ENCODE measurements around the gene TBRG4.

The TBRG4 gene

GRCh38 chr7:45143616-45144015, 32.1 kb upstream of the TBRG4 start:
- peak; percentile 39 for DNase-seq (ENCODE audit: low spot score)

GRCh38 chr7:45140827-45141226, 29.3 kb upstream of the TBRG4 start:
- DNase-seq (ENCODE audit: low spot score) = no peak

GRCh38 chr7:45138433-45139267, 27.2 kb upstream of the TBRG4 start:
- no peak for DNase-seq (ENCODE audit: low spot score)

- peak; percentile 93 for DNase-seq (ENCODE audit: low spot score)
These were observed 24.9 kb upstream of the TBRG4 start for GRCh38 chr7:45136106-45137060.

- no peak for DNase-seq (ENCODE audit: low spot score)
These were observed 22.4 kb upstream of the TBRG4 start for GRCh38 chr7:45133877-45134276.

GRCh38 chr7:45133352-45133751, 21.9 kb upstream of the TBRG4 start:
- DNase-seq (ENCODE audit: low spot score) = no peak

GRCh38 chr7:45132708-45133320, 21.3 kb upstream of the TBRG4 start:
- DNase-seq (ENCODE audit: low spot score) = no peak

GRCh38 chr7:45131891-45132290, 20.4 kb upstream of the TBRG4 start:
- DNase-seq (ENCODE audit: low spot score) = no peak

- DNase-seq (ENCODE audit: low spot score) = no peak
These were observed 19.4 kb upstream of the TBRG4 start for GRCh38 chr7:45130910-45131309.

- DNase-seq (ENCODE audit: low spot score) = no peak
These were observed 18.4 kb upstream of the TBRG4 start for GRCh38 chr7:45129906-45130305.

- DNase-seq (ENCODE audit: low spot score) = no peak
These were observed 17.8 kb upstream of the TBRG4 start for GRCh38 chr7:45129181-45129800.

GRCh38 chr7:45126920-45127319, 15.4 kb upstream of the TBRG4 start:
- no peak for DNase-seq (ENCODE audit: low spot score)

GRCh38 chr7:45126201-45126600, 14.7 kb upstream of the TBRG4 start:
- no peak for DNase-seq (ENCODE audit: low spot score)

- no peak for DNase-seq (ENCODE audit: low spot score)
These were observed 13.9 kb upstream of the TBRG4 start for GRCh38 chr7:45125193-45125904.

GRCh38 chr7:45123913-45124710, 12.6 kb upstream of the TBRG4 start:
- DNase-seq (ENCODE audit: low spot score) = no peak

GRCh38 chr7:45122975-45123860, 11.7 kb upstream of the TBRG4 start:
- DNase-seq (ENCODE audit: low spot score) = no peak

- no peak for DNase-seq (ENCODE audit: low spot score)
These were observed 8.1 kb upstream of the TBRG4 start for GRCh38 chr7:45119550-45119949.

GRCh38 chr7:45118889-45119331, 7.4 kb upstream of the TBRG4 start:
- no peak for DNase-seq (ENCODE audit: low spot score)

- no peak for DNase-seq (ENCODE audit: low spot score)
These were observed 6.8 kb upstream of the TBRG4 start for GRCh38 chr7:45118292-45118691.
